Measurements from ENCODE around the gene ENAH.

DNA sequence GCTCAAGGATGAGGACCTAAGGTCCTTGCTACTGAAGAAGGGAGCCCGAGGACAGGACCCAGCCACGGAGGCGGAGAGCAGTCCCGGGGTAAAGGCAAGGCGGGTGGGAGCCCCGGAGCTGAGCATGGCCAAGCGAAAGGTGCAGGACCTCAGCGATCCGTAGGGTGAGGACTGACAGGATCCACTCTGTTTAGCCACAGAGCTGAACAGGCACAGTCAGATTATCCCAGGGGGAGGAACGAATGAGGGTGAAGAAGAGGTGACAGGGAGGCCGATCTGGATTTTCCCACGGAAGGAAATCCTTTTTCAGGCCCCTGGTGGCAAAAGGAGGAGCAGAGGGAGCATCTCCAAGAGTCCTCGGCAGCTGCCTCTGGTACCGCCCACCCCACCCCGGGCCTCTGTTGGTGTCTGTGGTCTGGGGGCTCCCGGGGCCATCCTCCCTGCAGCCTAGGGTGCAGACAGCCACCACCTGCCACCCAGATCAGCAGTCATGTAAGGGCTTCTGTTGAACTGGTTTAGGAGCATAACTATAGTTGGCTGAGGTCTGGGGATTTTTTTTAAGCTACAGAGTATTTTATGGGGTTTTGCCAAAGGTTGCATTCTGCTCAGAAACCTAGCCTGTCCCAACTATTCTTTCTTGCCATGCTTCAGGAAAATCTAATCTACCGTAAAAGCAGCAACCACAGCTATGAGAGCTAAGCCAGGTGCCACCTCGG is 192.7 kb downstream of the ENAH start:
- TF ChIP-seq SUZ12 (IDR thresholded peaks at IDR 0.05; ENCODE audit: extremely low read depth, insufficient read depth, insufficient read length) (no peak), ZNF274 (IDR thresholded peaks at IDR 0.05; ENCODE audit: low read depth, low read length) (no peak)
